Breast epithelium (tissue), 3 donors: ENCODE measurements around the gene TMEM126A.

ENCODE experiments used
- CTCF ChIP-seq, 3 donors: fragments of 450-650 bp; IDR thresholded peaks; one replicate each; pipeline ENCODE4 v1.5.1; 2016 to 2017; ENCODE audit warnings: antibody characterized with exemption in 3 of 3, mild to moderate bottlenecking in 3 of 3, moderate library complexity in 3 of 3
- POLR2AphosphoS5 ChIP-seq, 3 donors: sonication (generic); formaldehyde crosslinking; IDR thresholded peaks; one replicate each; pipeline ENCODE4 v1.6.1; 2017; ENCODE audit warnings: antibody characterized with exemption in 3 of 3

- no peak for TF ChIP-seq CTCF (IDR thresholded peaks at IDR 0.05)
- no peak for TF ChIP-seq POLR2AphosphoS5 (IDR thresholded peaks at IDR 0.05)
Observed at GRCh38 chr11:85666687-85667086, 18.9 kb downstream of the TMEM126A start.
